Activated T-cell treated with anti-CD3 and anti-CD28 coated beads, Interleukin-2, amount 50 U/mL, for 4 hours (primary cell): ENCODE data around the gene NUP188. TPM values are rescaled to one million over a fixed set of nuclear protein-coding genes. Genes with fewer than 3 reads are reported as not detected.

Experiments used
- ATAC-seq, 2 donors: fragments of 200-7000 bp; cut with Tn5 transposase; one replicate each; pipeline ENCODE4 v1.10.0; 2021
- DNase-seq: peaks from one replicate; pipeline ENCODE4 v3.0.0-alpha.2; 2020
- H3K27me3 Mint-ChIP-seq: one replicate; pipeline ENCODE4 v1.8.0; 2021; ENCODE audit warnings: low read depth, mixed read lengths
- H3K36me3 Mint-ChIP-seq: one replicate; pipeline ENCODE4 v1.8.0; 2022; ENCODE audit warnings: mixed read lengths; ENCODE audit not compliant: insufficient read depth
- H3K4me1 Mint-ChIP-seq: one replicate; pipeline ENCODE4 v1.8.0; 2021; ENCODE audit warnings: low read depth, mixed read lengths
- H3K4me3 Mint-ChIP-seq: one replicate; pipeline ENCODE4 v1.8.0; 2021; ENCODE audit warnings: mild to moderate bottlenecking, moderate library complexity, mixed read lengths
- H3K9me3 Mint-ChIP-seq: one replicate; pipeline ENCODE4 v1.8.0; 2021; ENCODE audit warnings: mixed read lengths
- total RNA-seq, 3 donors: library from RNA; stranded (reverse); gene quantifications; one replicate each; pipeline ENCODE4 v1.2.1, GENCODE V29; 2021

Gene NUP188
- total RNA-seq, 3 donors from 2014 or later, result 166 to 183 (median 167) TPM

DNA sequence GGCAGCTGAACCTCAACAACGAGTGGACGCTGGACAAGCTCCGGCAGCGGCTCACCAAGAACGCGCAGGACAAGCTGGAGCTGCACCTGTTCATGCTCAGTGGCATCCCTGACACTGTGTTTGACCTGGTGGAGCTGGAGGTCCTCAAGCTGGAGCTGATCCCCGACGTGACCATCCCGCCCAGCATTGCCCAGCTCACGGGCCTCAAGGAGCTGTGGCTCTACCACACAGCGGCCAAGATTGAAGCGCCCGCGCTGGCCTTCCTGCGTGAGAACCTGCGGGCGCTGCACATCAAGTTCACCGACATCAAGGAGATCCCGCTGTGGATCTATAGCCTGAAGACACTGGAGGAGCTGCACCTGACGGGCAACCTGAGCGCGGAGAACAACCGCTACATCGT is 39.1 kb upstream of the NUP188 start:
- ATAC-seq, result no peak
- no peak for DNase-seq
- H3K36me3 Mint-ChIP-seq, result peaks cover 27% of the 10 kb centered on the region
- no peaks in the 10 kb centered on the region for H3K9me3 Mint-ChIP-seq
- H3K4me3 Mint-ChIP-seq, result no peak overlapping the region
- peaks cover 49% of the 10 kb centered on the region for H3K4me1 Mint-ChIP-seq
- H3K27me3 Mint-ChIP-seq, result no peaks in the 10 kb centered on the region

DNA sequence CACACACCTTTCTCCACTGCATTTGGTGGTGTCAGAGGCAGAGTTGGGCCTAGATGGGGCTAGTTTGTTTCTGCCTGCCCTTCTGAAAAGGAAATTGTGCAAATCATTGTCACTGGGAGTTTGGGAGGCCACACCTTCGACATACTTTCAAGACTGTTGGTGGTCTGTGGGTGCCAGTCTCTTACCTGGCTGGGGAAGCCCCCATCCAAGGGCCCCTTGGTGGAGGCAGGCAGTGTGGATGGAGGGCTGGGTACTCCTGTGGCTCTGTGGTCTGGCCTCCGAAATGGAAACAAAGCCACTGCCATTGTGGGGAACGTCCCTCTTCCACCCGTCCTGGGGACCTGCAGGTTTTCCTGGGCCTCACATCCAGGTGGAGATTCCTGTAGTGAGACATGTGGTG is 37.6 kb upstream of the NUP188 start:
- H3K9me3 Mint-ChIP-seq, result no peaks in the 10 kb centered on the region
- H3K4me3 Mint-ChIP-seq, result no peak overlapping the region
- ATAC-seq (no peak), DNase-seq (no peak)
- no peaks in the 10 kb centered on the region for H3K27me3 Mint-ChIP-seq
- H3K36me3 Mint-ChIP-seq, result peaks cover 27% of the 10 kb centered on the region
- peaks cover 43% of the 10 kb centered on the region for H3K4me1 Mint-ChIP-seq

DNA sequence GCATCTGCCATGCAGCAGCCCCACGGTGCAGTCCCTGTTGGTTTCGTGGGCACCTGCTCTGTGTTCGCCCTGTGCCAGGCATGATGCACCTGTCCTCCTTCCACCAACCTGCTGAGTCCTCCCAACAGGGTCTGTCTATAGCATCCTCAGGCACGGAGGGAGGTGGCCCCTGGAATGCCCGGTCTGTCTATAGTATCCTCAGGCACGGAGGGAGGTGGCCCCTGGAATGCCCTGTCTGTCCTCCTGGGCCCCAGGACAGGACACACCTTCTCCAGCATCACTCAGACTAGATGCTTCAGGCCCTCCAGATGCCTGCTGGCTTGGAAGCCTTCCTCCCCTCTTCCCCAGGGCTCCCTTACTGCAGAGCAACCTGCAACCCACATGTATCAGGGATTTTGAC is 36.6 kb upstream of the NUP188 start:
- ATAC-seq (no peak), DNase-seq (no peak)
- H3K4me1 Mint-ChIP-seq, result peaks cover 38% of the 10 kb centered on the region
- no peaks in the 10 kb centered on the region for H3K27me3 Mint-ChIP-seq
- peaks cover 27% of the 10 kb centered on the region for H3K36me3 Mint-ChIP-seq
- H3K9me3 Mint-ChIP-seq, result no peaks in the 10 kb centered on the region
- H3K4me3 Mint-ChIP-seq, result no peak overlapping the region

DNA sequence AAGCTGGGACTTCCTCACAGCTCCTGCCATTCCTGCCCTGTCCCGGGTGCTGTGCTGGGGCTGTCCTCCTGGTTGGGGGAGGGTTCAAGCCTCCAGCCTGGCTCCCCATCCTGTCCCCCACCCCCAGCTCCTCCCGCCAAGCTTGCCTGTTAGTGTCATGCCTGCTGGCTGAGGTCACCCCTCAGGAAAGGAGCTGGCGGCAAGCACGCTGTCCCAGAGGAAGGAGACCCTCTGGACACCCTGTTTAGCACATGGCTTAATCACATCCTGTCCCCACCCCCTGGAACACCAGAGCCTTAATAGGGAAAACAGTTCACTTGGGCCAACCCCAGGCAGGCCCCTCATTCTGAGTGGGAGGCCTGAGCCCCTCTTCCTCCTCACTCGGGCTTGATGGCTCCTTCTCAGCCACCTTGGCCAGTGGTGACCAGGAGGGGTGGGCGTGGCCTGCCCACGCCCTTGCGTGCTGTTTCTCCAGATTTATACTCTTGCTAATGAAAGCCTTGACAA is 35.9 kb upstream of the NUP188 start:
- peaks cover 37% of the 10 kb centered on the region for H3K4me1 Mint-ChIP-seq
- H3K27me3 Mint-ChIP-seq, result no peaks in the 10 kb centered on the region
- no peak for ATAC-seq

DNA sequence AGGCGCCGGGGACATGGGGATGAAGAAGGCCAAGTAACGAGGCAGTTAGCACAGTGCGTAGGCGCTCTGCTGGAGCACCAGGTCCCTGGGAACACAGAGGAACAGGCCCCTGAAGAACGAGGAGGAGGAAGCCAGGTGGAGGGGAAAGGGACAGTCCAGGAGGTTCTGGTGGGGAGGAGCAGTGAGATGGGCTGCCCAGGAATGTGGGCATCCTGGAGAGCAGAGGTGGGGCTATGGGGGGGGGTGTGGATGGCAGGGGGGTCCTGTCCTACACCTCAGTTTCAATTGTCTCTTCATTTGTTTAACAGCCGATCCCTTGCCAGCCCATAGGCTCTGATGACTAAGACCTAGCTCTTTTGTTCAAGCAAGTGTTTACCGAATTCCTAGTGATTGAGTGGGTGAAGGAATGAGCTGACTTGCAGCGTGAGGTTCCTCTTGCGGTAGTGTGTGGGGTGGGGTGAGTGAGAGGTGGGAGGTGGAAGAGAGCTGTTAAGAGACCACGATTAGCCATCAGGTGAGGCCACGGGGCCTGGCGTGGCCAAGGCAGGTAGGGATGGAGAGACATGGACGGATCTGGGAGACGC is 35.1 kb upstream of the NUP188 start:
- peaks cover 32% of the 10 kb centered on the region for H3K36me3 Mint-ChIP-seq
- ATAC-seq, result peak; percentile 53 to 81

More for the DNA sequence above, 35.9 kb upstream of the NUP188 start:
- DNase-seq, result no peak
- no peak overlapping the region for H3K4me3 Mint-ChIP-seq
- H3K36me3 Mint-ChIP-seq, result peaks cover 29% of the 10 kb centered on the region
- no peaks in the 10 kb centered on the region for H3K9me3 Mint-ChIP-seq

DNA sequence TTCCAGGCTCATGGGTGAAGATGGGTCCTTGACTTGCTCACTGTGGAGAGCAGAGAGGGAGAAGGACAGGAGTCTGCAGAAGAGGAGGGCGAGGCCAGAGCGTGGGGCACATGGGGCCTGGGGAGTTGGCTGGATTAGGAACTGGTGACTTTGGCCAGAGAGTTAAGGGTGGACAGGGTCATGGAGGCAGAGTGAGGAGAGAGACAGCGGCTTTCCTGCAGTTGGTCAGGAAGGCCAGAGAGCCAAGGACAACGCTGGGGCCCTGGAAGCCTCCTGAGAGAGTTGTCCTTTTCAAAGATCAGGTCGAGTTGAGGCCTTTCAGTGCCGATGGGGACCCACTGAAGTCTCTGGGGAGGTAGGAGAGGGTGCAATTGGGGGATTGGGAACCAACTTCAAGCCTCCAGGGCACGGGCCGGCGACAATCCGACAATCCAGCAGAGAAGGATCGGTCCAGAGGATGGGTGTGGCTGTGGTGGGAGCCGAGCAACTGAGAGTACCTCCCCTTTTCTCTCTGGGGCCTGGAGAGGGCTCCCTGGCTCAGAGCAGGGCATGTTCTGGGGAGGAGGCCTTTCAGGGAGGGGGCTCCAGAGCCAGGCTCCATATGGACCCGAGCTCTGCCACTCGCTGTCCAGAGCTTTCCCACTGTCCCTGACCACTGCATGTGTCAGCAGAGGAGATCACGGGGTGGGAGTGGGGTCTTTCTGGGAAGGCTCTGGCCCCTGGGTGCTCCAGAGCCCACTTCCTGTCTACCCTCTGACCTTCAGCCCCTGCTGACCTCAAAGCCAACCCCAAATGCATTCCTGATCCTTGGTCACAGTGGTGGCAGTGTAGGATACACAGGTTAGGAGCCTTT is 34.2 kb upstream of the NUP188 start:
- Mint-ChIP-seq H3K4me3 (no peak overlapping the region), H3K36me3 (peaks cover 27% of the 10 kb centered on the region), H3K9me3 (no peaks in the 10 kb centered on the region), H3K27me3 (no peaks in the 10 kb centered on the region), H3K4me1 (peaks cover 34% of the 10 kb centered on the region)
- ATAC-seq (no peak), DNase-seq (no peak)

More for the DNA sequence above, 35.1 kb upstream of the NUP188 start:
- DNase-seq, result no peak
- Mint-ChIP-seq H3K4me1 (peaks cover 34% of the 10 kb centered on the region), H3K9me3 (no peaks in the 10 kb centered on the region), H3K27me3 (no peaks in the 10 kb centered on the region), H3K4me3 (peak overlapping the region; percentile 8)

DNA sequence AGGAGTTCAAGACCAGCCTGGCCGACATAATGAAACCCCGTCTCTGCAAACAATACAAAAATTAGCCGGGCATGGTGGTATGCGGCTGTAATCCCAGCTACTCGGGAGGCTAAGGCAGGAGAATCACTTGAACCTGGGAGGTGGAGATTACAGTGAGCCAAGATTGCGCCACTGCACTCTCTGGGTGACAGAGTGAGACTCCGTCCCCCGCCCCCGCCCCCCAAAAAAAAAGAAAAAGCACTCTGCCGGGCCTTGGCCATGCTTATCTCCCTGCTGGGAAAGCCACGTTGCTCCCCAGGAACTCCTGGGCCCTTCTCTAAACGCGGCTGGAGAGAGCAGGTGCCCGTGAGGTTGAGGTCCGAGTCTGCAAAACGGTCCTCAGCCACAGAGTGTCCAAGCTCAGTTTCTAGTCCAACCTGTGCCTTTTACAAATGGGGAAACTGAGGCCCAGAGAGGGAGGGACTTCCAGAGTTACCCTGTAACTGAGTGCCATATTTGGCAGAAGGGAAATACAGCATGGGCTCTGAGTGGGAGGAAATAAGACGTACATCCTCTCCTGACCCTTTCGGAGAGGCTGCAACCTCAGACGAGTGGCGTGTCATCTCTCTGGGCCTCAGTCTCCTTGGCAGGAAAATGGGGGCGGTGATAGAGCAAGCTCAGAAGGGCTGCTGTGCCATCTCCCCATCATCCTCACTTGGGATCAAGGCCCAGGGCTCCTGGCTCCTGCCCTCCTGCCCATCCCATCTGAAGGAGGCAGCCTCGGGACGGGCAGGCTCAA is 33.3 kb upstream of the NUP188 start:
- peaks cover 32% of the 10 kb centered on the region for H3K4me1 Mint-ChIP-seq
- ATAC-seq, result no peak
- peaks cover 19% of the 10 kb centered on the region for H3K36me3 Mint-ChIP-seq
- no peak for DNase-seq
- H3K4me3 Mint-ChIP-seq, result no peak overlapping the region
- H3K27me3 Mint-ChIP-seq, result no peaks in the 10 kb centered on the region
- no peaks in the 10 kb centered on the region for H3K9me3 Mint-ChIP-seq

DNA sequence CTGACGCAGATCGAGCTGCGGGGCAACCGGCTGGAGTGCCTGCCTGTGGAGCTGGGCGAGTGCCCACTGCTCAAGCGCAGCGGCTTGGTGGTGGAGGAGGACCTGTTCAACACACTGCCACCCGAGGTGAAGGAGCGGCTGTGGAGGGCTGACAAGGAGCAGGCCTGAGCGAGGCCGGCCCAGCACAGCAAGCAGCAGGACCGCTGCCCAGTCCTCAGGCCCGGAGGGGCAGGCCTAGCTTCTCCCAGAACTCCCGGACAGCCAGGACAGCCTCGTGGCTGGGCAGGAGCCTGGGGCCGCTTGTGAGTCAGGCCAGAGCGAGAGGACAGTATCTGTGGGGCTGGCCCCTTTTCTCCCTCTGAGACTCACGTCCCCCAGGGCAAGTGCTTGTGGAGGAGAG is 31.3 kb upstream of the NUP188 start:
- no peaks in the 10 kb centered on the region for H3K9me3 Mint-ChIP-seq
- ATAC-seq (no peak), DNase-seq (no peak)
- peaks cover 16% of the 10 kb centered on the region for H3K36me3 Mint-ChIP-seq
- no peaks in the 10 kb centered on the region for H3K27me3 Mint-ChIP-seq
- H3K4me3 Mint-ChIP-seq, result no peak overlapping the region
- H3K4me1 Mint-ChIP-seq, result peaks cover 24% of the 10 kb centered on the region

DNA sequence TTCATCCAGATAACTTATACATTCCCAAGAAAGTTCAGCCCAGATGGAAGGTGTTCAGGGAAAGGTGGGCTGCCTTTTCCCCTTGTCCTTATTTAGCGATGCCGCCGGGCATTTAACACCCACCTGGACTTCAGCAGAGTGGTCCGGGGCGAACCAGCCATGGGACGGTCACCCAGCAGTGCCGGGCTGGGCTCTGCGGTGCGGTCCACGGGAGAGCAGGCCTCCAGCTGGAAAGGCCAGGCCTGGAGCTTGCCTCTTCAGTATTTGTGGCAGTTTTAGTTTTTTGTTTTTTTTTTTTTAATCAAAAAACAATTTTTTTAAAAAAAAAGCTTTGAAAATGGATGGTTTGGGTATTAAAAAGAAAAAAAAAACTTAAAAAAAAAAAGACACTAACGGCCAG is 30.8 kb upstream of the NUP188 start:
- H3K36me3 Mint-ChIP-seq, result peaks cover 16% of the 10 kb centered on the region
- peaks cover 19% of the 10 kb centered on the region for H3K4me1 Mint-ChIP-seq
- ATAC-seq (no peak), DNase-seq (no peak)
- H3K4me3 Mint-ChIP-seq, result no peak overlapping the region
- H3K27me3 Mint-ChIP-seq, result no peaks in the 10 kb centered on the region
- H3K9me3 Mint-ChIP-seq, result no peaks in the 10 kb centered on the region

DNA sequence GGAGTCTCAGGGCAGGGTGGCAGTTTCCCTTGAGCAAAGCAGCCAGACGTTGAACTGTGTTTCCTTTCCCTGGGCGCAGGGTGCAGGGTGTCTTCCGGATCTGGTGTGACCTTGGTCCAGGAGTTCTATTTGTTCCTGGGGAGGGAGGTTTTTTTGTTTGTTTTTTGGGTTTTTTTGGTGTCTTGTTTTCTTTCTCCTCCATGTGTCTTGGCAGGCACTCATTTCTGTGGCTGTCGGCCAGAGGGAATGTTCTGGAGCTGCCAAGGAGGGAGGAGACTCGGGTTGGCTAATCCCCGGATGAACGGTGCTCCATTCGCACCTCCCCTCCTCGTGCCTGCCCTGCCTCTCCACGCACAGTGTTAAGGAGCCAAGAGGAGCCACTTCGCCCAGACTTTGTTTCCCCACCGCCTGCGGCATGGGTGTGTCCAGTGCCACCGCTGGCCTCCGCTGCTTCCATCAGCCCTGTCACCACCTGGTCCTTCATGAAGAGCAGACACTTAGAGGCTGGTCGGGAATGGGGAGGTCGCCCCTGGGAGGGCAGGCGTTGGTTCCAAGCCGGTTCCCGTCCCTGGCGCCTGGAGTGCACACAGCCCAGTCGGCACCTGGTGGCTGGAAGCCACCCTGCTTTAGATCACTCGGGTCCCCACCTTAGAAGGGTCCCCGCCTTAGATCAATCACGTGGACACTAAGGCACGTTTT is 30.2 kb upstream of the NUP188 start:
- Mint-ChIP-seq H3K36me3 (peaks cover 16% of the 10 kb centered on the region), H3K4me3 (no peak overlapping the region), H3K4me1 (peaks cover 14% of the 10 kb centered on the region), H3K9me3 (no peaks in the 10 kb centered on the region), H3K27me3 (no peaks in the 10 kb centered on the region)
- no peak for ATAC-seq
- DNase-seq, result no peak

DNA sequence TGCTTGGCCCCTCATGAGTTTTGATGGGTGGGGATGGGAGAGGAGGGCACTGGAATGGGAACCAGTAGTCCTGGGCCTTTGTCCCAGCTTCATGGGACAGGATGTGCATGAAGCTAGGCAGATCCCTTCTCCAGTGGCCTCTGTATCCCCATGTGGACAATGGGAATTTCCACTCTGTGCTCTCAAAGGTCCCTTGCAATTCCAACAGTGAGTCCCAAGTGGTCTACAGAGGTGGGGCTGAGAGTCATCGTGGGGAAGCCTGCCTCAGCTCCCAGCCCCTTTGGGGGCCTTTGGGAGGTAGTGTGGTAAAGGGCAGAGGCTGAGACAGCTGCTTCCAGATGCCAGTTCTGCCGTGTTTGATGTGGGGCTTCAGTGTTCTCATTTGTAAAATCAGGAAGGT is 28.6 kb upstream of the NUP188 start:
- H3K27me3 Mint-ChIP-seq, result no peaks in the 10 kb centered on the region
- no peak for ATAC-seq
- H3K4me1 Mint-ChIP-seq, result peaks cover 3% of the 10 kb centered on the region
- no peak for DNase-seq
- no peaks in the 10 kb centered on the region for H3K9me3 Mint-ChIP-seq
- no peak overlapping the region for H3K4me3 Mint-ChIP-seq
- peaks cover 10% of the 10 kb centered on the region for H3K36me3 Mint-ChIP-seq

DNA sequence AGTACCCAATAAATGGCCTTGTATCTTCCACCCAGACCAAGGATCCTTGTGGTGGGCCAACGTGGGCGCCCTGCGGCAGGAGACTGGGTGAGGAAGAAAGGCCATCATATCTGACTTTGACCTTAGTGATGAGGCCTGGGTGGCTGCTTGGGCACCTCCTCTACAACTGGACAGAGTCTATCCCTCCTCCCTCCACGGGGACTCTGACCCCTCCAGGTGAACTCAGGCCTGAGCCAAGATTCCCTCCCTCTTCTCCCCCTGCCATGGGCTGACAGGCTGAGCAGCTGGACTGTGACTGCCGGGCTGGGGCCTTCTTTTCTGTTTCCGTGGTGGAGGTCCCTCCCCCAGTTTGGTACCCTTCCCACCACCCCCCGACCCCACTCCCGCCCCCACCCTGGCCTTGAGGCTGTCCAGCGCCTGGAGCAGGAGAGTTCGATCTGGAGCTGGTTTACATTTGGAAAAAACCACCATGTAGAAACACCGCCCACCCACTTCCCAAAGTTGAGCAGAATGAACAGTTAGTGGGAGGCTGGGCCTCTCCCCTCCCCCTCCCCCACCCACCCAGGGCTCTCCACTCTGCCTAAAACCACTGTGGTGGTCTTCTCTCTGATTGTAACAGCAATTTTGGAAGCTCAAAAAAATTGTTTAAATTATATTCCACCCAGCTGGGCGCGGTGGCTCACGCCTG is 28.0 kb upstream of the NUP188 start:
- no peak for ATAC-seq
- DNase-seq, result no peak
- no peaks in the 10 kb centered on the region for H3K9me3 Mint-ChIP-seq
- H3K36me3 Mint-ChIP-seq, result peaks cover 10% of the 10 kb centered on the region
- H3K4me3 Mint-ChIP-seq, result no peak overlapping the region
- H3K27me3 Mint-ChIP-seq, result no peaks in the 10 kb centered on the region
- H3K4me1 Mint-ChIP-seq, result no peaks in the 10 kb centered on the region

DNA sequence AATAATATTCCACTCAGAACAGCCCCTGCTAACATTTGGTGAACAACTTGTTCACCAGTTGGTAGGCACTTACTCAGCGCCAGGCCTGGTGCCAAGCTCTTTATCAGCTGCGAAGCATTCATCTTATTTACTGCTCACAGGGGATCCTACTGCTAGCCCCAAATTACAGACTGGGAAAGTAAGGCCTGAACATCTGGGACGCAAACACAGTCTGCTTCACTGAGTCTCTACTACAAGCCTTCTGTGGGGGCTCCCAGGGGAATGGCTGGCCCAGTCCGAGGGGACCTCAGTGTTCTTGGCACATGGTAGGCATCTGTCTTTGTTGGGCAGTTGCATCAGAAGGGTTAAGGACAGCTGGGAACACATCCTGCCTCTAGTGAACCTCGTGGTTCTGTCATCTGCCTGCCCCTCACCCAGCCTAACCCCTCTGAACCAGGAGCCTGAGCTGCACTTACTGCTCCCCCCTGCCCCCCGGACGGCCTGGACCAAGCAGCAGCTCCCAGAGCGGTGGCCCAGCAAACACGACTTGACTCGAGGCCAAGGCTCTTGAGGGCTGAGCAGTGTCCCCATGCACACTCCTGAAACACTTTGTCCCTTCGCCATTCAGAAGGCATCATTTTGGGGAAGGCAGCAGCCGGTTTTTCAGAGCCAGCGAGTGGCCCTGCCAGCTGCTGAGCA is 27.0 kb upstream of the NUP188 start, which contains the start of gene PHYHD1:
Gene PHYHD1 (plus strand): TSS at position 602 of the 678 bp plus-strand sequence. CDS start 1,342 bp downstream, outside the sequence.
- no peak for ATAC-seq
- H3K4me3 Mint-ChIP-seq, result no peak within 1 kb of the TSS
- no peaks in the 10 kb centered on the region for H3K9me3 Mint-ChIP-seq
- no peak for DNase-seq
- H3K36me3 Mint-ChIP-seq, result peaks cover 10% of the 10 kb centered on the region
- H3K27me3 Mint-ChIP-seq, result no peaks in the 10 kb centered on the region
- H3K4me1 Mint-ChIP-seq, result no peaks in the 10 kb centered on the region
